Cardiac muscle cell (in vitro differentiated cells and primary cell): Measurements from ENCODE around the gene KCNA10. TPM values are rescaled to one million over a fixed set of nuclear protein-coding genes. Genes with fewer than 3 reads are reported as not detected.
A peak's percentile ranks its signal among the peaks of the same experiment; 100 is the strongest.

ENCODE experiments used
- DNase-seq, 2 donors: peaks; one replicate each; pipeline versions ENCODE4 v3.0.0 to v3.0.0-alpha.2; 2010 to 2017; ENCODE audit warnings: low read depth in 1 of 2, low spot score in 1 of 2
- H3K27ac ChIP-seq: fragments of 200-600 bp; sonication (generic); 2 replicates; pipeline ENCODE4 v1.5.1; 2016
- H3K27me3 ChIP-seq: fragments of 200-600 bp; sonication (generic); 2 replicates; pipeline ENCODE4 v1.6.0; 2016; ENCODE audit warnings: control low read depth
- H3K36me3 ChIP-seq: fragments of 200-600 bp; sonication (generic); 2 replicates; pipeline ENCODE4 v1.5.1; 2016; ENCODE audit warnings: control low read depth
- H3K4me1 ChIP-seq: fragments of 200-600 bp; sonication (generic); 2 replicates; pipeline ENCODE4 v1.8.1; 2017; ENCODE audit warnings: low read depth, mild to moderate bottlenecking, mixed run types
- H3K4me3 ChIP-seq: fragments of 200-600 bp; sonication (generic); 2 replicates; pipeline ENCODE4 v1.5.1; 2016; ENCODE audit warnings: mild to moderate bottlenecking
- H3K9me3 ChIP-seq: fragments of 200-600 bp; sonication (generic); 2 replicates; pipeline ENCODE4 v1.5.1; 2017; ENCODE audit warnings: low read depth, mild to moderate bottlenecking, control low read depth
- CTCF ChIP-seq: IDR thresholded peaks from 2 replicates; pipeline ENCODE4 v1.5.1; 2012; ENCODE audit warnings: low read depth, mild to moderate bottlenecking, low read length
- polyA plus RNA-seq: library from polyadenylated mRNA; unstranded; fragments of >200 nt; fragmentation: Nextera tagmentation; extraction: Ambion mirVana; gene quantifications from 2 replicates; pipeline ENCODE4 v1.2.1, GENCODE V29; 2016
- total RNA-seq: library from RNA; depleted of rRNA; stranded (reverse); fragments of >200 nt; gene quantifications from 2 replicates; pipeline ENCODE4 v1.2.3, GENCODE V29; 2016

The KCNA10 gene
- total and polyA plus RNA-seq, 2 experiments from 2014 or later, result not detected

- DNase-seq, result peak in 1 of 2 donors; percentile 16
- no peak overlapping the region for H3K27ac ChIP-seq
- no peak for TF ChIP-seq CTCF
- H3K4me3 ChIP-seq, result no peak overlapping the region
- no peaks in the 10 kb centered on the region for H3K27me3 ChIP-seq
- H3K4me1 ChIP-seq, result peaks cover 23% of the 10 kb centered on the region
- no peaks in the 10 kb centered on the region for H3K36me3 ChIP-seq
- H3K9me3 ChIP-seq, result no peaks in the 10 kb centered on the region
Observed at GRCh38 chr1:110482662-110483307, 36.2 kb downstream of the KCNA10 start.

GRCh38 chr1:110481968-110482623, 36.9 kb downstream of the KCNA10 start:
- no peak for TF ChIP-seq CTCF
- Histone ChIP-seq H3K4me1 (peaks cover 27% of the 10 kb centered on the region), H3K27ac (no peak overlapping the region), H3K36me3 (no peaks in the 10 kb centered on the region), H3K4me3 (no peak overlapping the region), H3K27me3 (no peaks in the 10 kb centered on the region), H3K9me3 (no peaks in the 10 kb centered on the region)
- DNase-seq, result peak in 1 of 2 donors; percentile 38

- Histone ChIP-seq H3K27me3 (no peaks in the 10 kb centered on the region), H3K9me3 (no peaks in the 10 kb centered on the region), H3K27ac (peak overlapping the region; percentile 52), H3K36me3 (no peaks in the 10 kb centered on the region), H3K4me3 (no peak overlapping the region), H3K4me1 (peaks cover 27% of the 10 kb centered on the region)
- TF ChIP-seq CTCF, result no peak
- DNase-seq, result no peak
Observed at GRCh38 chr1:110480356-110481096, 38.4 kb downstream of the KCNA10 start.

- Histone ChIP-seq H3K27ac (no peak overlapping the region), H3K36me3 (no peaks in the 10 kb centered on the region), H3K4me3 (no peak overlapping the region), H3K4me1 (peaks cover 25% of the 10 kb centered on the region), H3K9me3 (no peaks in the 10 kb centered on the region), H3K27me3 (no peaks in the 10 kb centered on the region)
- TF ChIP-seq CTCF, result no peak
- no peak for DNase-seq
Observed at GRCh38 chr1:110478886-110479285, 40.1 kb downstream of the KCNA10 start.

- H3K4me1 ChIP-seq, result peaks cover 25% of the 10 kb centered on the region
- H3K9me3 ChIP-seq, result no peaks in the 10 kb centered on the region
- H3K36me3 ChIP-seq, result no peaks in the 10 kb centered on the region
- H3K27me3 ChIP-seq, result no peaks in the 10 kb centered on the region
- H3K27ac ChIP-seq, result no peak overlapping the region
- no peak for TF ChIP-seq CTCF
- DNase-seq, result no peak
- H3K4me3 ChIP-seq, result no peak overlapping the region
Observed at GRCh38 chr1:110477967-110478640, 40.9 kb downstream of the KCNA10 start.
